Measurements from ENCODE around the gene EIF4G3. TPM values are rescaled to one million over a fixed set of nuclear protein-coding genes. Genes with fewer than 3 reads are reported as not detected.
"Not testable (repeated sequence)": the region's sequence is repeated elsewhere in the genome, so short reads cannot be mapped to it uniquely, and the experiment has no call there.

The EIF4G3 gene
- total RNA-seq, 1 experiment from 2014 or later, result 86.8 TPM

DNA sequence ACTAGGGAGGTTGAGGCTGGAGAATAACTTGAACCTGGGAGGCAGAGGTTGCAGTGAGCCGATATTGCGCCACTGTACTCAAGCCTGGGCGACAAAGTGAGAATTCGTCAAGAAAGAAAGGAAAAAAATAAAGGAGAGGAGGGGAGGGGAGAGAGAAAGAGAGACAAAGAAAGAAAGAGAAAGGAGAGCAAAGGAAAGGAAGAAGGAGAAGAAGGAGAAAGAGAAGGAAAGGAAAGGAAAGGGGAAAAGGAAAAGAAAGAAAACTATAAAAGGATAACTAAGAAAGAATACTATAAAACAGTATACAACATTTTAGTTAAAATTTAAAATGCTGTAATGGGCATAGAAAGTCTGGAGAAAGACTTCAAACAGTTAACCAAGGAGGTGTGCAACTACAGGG is 33.6 kb downstream of the EIF4G3 start:
- BruUV-seq (replicated peaks), result no TSS peak
- Histone ChIP-seq H3K4me3 (ENCODE audit: low read depth, low read length, poor library complexity, severe bottlenecking) (no peak overlapping the region), H3K27me3 (replicated peaks; ENCODE audit: insufficient read depth, low read depth, low read length, poor library complexity) (no peaks in the 10 kb centered on the region), H3K36me3 (ENCODE audit: insufficient read depth, low read length, poor library complexity, severe bottlenecking) (peaks cover 16% of the 10 kb centered on the region), H3K27ac (ENCODE audit: low read depth, low read length, poor library complexity, severe bottlenecking) (no peak overlapping the region), H3K9me3 (ENCODE audit: low read depth, low read length, poor library complexity, severe bottlenecking) (no peaks in the 10 kb centered on the region), H3K4me1 (ENCODE audit: insufficient read depth, low read length, poor library complexity, severe bottlenecking) (peaks cover 5% of the 10 kb centered on the region)
- TF ChIP-seq, protein P1, sequence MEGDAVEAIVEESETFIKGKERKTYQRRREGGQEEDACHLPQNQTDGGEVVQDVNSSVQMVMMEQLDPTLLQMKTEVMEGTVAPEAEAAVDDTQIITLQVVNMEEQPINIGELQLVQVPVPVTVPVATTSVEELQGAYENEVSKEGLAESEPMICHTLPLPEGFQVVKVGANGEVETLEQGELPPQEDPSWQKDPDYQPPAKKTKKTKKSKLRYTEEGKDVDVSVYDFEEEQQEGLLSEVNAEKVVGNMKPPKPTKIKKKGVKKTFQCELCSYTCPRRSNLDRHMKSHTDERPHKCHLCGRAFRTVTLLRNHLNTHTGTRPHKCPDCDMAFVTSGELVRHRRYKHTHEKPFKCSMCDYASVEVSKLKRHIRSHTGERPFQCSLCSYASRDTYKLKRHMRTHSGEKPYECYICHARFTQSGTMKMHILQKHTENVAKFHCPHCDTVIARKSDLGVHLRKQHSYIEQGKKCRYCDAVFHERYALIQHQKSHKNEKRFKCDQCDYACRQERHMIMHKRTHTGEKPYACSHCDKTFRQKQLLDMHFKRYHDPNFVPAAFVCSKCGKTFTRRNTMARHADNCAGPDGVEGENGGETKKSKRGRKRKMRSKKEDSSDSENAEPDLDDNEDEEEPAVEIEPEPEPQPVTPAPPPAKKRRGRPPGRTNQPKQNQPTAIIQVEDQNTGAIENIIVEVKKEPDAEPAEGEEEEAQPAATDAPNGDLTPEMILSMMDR (conservative IDR thresholded peaks at IDR 0.05; ENCODE audit: low read depth, low read length), result no peak
- TF ChIP-seq EZH2 (IDR thresholded peaks at IDR 0.05; ENCODE audit: borderline replicate concordance, low read depth, low read length, poor library complexity, severe bottlenecking), result no peak
- CTCF ChIA-PET, result no interaction called here
- POLR2A ChIA-PET (ENCODE audit: low non-redundant PET), result no interaction called here
- DNase-seq (ENCODE audit: low spot score), result no peak
- intact Hi-C loops (cut with micrococcal nuclease; ENCODE audit: unreplicated experiment), result no loop called here

DNA sequence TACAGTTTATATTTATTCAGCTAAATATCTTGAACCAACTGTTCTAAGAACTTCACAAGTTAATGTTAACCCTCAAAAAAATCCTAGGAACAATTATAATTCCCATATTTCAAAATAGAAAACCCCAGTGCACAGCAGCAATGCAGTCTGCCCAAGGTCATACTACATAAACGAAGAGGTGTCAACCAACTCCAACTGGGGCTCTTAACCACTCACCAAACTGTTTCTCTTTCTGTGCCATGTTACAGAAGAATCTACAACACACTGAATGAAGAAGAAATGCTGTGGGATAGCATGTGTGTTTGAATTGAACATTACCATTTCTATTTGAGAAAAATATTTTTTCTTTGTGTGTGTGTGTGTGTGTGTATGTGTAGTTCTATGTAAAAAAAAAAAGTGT is 35.7 kb downstream of the EIF4G3 start:
- no peaks in the 10 kb centered on the region for H3K9me3 ChIP-seq (ENCODE audit: low read depth, low read length, poor library complexity, severe bottlenecking)
- POLR2A ChIA-PET (ENCODE audit: low non-redundant PET), result no interaction called here
- CTCF ChIA-PET, result no interaction called here
- TF ChIP-seq EZH2 (IDR thresholded peaks at IDR 0.05; ENCODE audit: borderline replicate concordance, low read depth, low read length, poor library complexity, severe bottlenecking), result no peak
- TF ChIP-seq, protein P1 (conservative IDR thresholded peaks at IDR 0.05; ENCODE audit: low read depth, low read length), result no peak
- DNase-seq (ENCODE audit: low spot score), result no peak
- no TSS peak for BruUV-seq (replicated peaks)
- intact Hi-C loops (cut with micrococcal nuclease; ENCODE audit: unreplicated experiment), result no loop called here
- no peaks in the 10 kb centered on the region for H3K27me3 ChIP-seq (replicated peaks; ENCODE audit: insufficient read depth, low read depth, low read length, poor library complexity)
- peaks cover 5% of the 10 kb centered on the region for H3K4me1 ChIP-seq (ENCODE audit: insufficient read depth, low read length, poor library complexity, severe bottlenecking)
- H3K27ac ChIP-seq (ENCODE audit: low read depth, low read length, poor library complexity, severe bottlenecking), result no peak overlapping the region
- H3K36me3 ChIP-seq (ENCODE audit: insufficient read depth, low read length, poor library complexity, severe bottlenecking), result peaks cover 12% of the 10 kb centered on the region
- no peak overlapping the region for H3K4me3 ChIP-seq (ENCODE audit: low read depth, low read length, poor library complexity, severe bottlenecking)

DNA sequence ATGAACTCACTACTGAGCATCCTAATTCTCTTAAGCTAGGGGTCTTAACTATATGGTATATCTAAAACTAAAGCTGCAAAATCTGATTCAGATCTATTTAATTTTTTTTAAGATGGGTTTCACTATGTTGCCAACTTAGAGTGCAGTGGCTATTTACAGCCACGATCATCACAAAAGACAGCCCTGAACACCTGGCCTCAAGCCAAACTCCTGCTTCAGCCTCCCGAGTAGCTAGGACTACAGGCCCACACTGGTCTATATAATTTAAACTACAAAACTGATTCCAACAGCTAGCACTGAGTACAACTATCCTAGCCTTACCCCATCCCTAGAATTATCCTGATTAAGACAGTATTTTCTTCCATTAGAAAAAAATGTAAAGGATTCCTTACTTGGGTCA is 37.1 kb downstream of the EIF4G3 start:
- intact Hi-C loops (cut with micrococcal nuclease; ENCODE audit: unreplicated experiment), result no loop called here
- TF ChIP-seq, protein P1 (conservative IDR thresholded peaks at IDR 0.05; ENCODE audit: low read depth, low read length), result no peak
- no peak for TF ChIP-seq EZH2 (IDR thresholded peaks at IDR 0.05; ENCODE audit: borderline replicate concordance, low read depth, low read length, poor library complexity, severe bottlenecking)
- DNase-seq (ENCODE audit: low spot score), result peak; percentile 37
- POLR2A ChIA-PET (ENCODE audit: low non-redundant PET), result no interaction called here
- CTCF ChIA-PET, result no interaction called here
- peaks cover 5% of the 10 kb centered on the region for H3K4me1 ChIP-seq (ENCODE audit: insufficient read depth, low read length, poor library complexity, severe bottlenecking)
- no peaks in the 10 kb centered on the region for H3K27me3 ChIP-seq (replicated peaks; ENCODE audit: insufficient read depth, low read depth, low read length, poor library complexity)
- no peaks in the 10 kb centered on the region for H3K9me3 ChIP-seq (ENCODE audit: low read depth, low read length, poor library complexity, severe bottlenecking)
- H3K27ac ChIP-seq (ENCODE audit: low read depth, low read length, poor library complexity, severe bottlenecking), result no peak overlapping the region
- H3K4me3 ChIP-seq (ENCODE audit: low read depth, low read length, poor library complexity, severe bottlenecking), result no peak overlapping the region
- no TSS peak for BruUV-seq (replicated peaks)
- H3K36me3 ChIP-seq (ENCODE audit: insufficient read depth, low read length, poor library complexity, severe bottlenecking), result peaks cover 12% of the 10 kb centered on the region

DNA sequence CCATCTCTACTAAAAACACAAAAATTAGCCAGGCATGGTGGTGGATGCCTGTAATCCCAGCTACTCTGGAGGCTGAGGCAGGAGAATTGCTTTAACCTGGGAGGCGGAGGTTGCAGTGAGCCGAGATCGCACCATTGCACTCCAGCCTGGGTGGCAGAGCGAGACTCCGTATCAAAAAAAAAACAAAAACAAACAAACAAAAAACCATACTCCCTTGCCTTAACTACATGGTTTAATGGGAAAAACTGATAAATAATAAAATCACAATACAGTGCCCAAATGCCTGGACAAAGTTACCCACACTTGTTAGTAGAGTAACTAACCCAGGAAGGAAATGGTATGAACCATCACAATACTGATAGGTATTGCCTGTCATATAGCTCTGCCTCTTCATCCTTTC is 40.4 kb downstream of the EIF4G3 start:
- H3K4me1 ChIP-seq (ENCODE audit: insufficient read depth, low read length, poor library complexity, severe bottlenecking); POLR2A ChIA-PET (ENCODE audit: low non-redundant PET); H3K27ac ChIP-seq (ENCODE audit: low read depth, low read length, poor library complexity, severe bottlenecking); CTCF ChIA-PET; BruUV-seq (replicated peaks); H3K9me3 ChIP-seq (ENCODE audit: low read depth, low read length, poor library complexity, severe bottlenecking); H3K4me3 ChIP-seq (ENCODE audit: low read depth, low read length, poor library complexity, severe bottlenecking); intact Hi-C loops (cut with micrococcal nuclease; ENCODE audit: unreplicated experiment); H3K27me3 ChIP-seq (replicated peaks; ENCODE audit: insufficient read depth, low read depth, low read length, poor library complexity); DNase-seq (ENCODE audit: low spot score); H3K36me3 ChIP-seq (ENCODE audit: insufficient read depth, low read length, poor library complexity, severe bottlenecking): not testable (repeated sequence)

All from A673 (cell line).